MCF 10A (cell line): ENCODE measurements around the gene COL5A2. TPM values are rescaled to one million over a fixed set of nuclear protein-coding genes. Genes with fewer than 3 reads are reported as not detected.

Experiments
- BruUV-seq: library from RNA; stranded (reverse); fragments of 400-500 nt; replicated peaks from 2 replicates; lab custom pipeline; 2021; lab: Mats Ljungman, UMichigan
- CTCF ChIA-PET: fragments of 300-600 bp; sonication (Branson Sonifier 250); formaldehyde crosslinking; extraction: SDS; loops from one replicate; lab custom pipeline; 2021; ENCODE audit warnings: antibody characterized with exemption, inconsistent platforms; lab: Yijun Ruan, JAX
- POLR2A ChIA-PET: fragments of 300-600, 350-650 bp; sonication (Branson Sonifier 250); formaldehyde crosslinking; extraction: SDS; loops from one replicate; lab custom pipeline; 2020; ENCODE audit warnings: antibody characterized with exemption, inconsistent platforms; lab: Yijun Ruan, JAX
- DNase-seq: peaks from one replicate; pipeline ENCODE4 v3.0.0-alpha.2; 2018; ENCODE audit not compliant: unreplicated experiment
- H3K27ac Mint-ChIP-seq: one replicate; pipeline ENCODE4 v1.8.0; 2022; ENCODE audit warnings: mild to moderate bottlenecking, low read depth, mixed read lengths; ENCODE audit not compliant: unreplicated experiment
- H3K27me3 Mint-ChIP-seq: one replicate; pipeline ENCODE4 v1.8.0; 2022; ENCODE audit warnings: mixed read lengths; ENCODE audit not compliant: insufficient read depth, unreplicated experiment
- H3K36me3 Mint-ChIP-seq: one replicate; pipeline ENCODE4 v1.8.0; 2022; ENCODE audit warnings: mild to moderate bottlenecking, moderate library complexity, mixed read lengths; ENCODE audit not compliant: insufficient read depth, unreplicated experiment
- H3K4me1 Mint-ChIP-seq: one replicate; pipeline ENCODE4 v1.8.0; 2022; ENCODE audit warnings: mixed read lengths; ENCODE audit not compliant: insufficient read depth, unreplicated experiment
- H3K4me3 Mint-ChIP-seq: one replicate; pipeline ENCODE4 v1.8.0; 2022; ENCODE audit warnings: mild to moderate bottlenecking, moderate library complexity, mixed read lengths; ENCODE audit not compliant: unreplicated experiment
- H3K9me3 Mint-ChIP-seq: one replicate; pipeline ENCODE4 v1.8.0; 2022; ENCODE audit warnings: mixed read lengths; ENCODE audit not compliant: unreplicated experiment
- intact Hi-C: fragments of 100-400 bp; cut with micrococcal nuclease; formaldehyde crosslinking; loops from 2 replicates; pipeline ENCODE4 v1.14.1; 2022
- total RNA-seq: library from RNA; stranded (reverse); gene quantifications from 2 replicates; pipeline ENCODE4 v1.2.3, GENCODE V29; 2022
- TF ChIP-seq, protein P1 (sequence below): fragments of 200-600 bp; IDR thresholded peaks from one replicate; pipeline ENCODE4 v1.8.0; 2022; ENCODE audit warnings: antibody characterized with exemption, mild to moderate bottlenecking; ENCODE audit not compliant: unreplicated experiment

The COL5A2 gene
- total RNA-seq, 1 experiment from 2014 or later = 7.4 TPM

DNA sequence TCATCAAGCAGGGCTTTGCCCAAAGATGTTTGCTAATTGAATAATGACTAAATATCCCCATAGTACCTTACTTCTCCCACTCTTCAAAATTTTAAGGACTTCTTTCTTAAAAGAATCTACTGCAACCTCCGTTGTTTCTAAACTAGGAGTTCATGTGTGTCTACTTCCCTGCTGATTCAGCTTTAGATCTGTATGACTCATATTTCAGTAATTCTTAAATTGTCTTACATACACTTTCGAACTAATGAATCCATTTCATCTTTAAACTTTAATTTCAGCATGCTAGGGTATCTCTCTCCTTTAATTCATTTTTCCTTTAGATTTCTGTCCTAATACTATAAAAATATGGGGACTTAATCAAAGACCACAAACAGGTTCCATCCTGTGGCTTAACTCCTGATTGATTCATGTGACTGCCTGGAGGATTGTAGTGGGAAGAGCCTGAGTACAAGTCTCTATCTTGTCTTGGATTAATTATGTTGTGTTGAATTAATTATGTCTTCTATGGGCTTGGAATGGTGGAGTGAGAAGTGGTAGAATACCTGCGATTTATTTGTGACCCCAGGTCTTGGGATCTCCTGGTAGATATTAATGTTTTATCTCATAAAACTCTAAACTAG is 24.9 kb upstream of the COL5A2 start:
- Mint-ChIP-seq H3K27me3 (no peaks in the 10 kb centered on the region), H3K36me3 (peaks cover 5% of the 10 kb centered on the region), H3K27ac (peak overlapping the region; percentile 44), H3K4me1 (peaks cover 17% of the 10 kb centered on the region), H3K4me3 (peak overlapping the region; percentile 30), H3K9me3 (no peaks in the 10 kb centered on the region)
- intact Hi-C loops = no loop called here
- ChIA-PET CTCF (interaction anchor here (1.2 kb wide), 1 partner anchor 208 kb away, joined by 4 read pairs; no protein-coding TSS in a partner anchor), POLR2A (interaction anchor here (0.7 to 1.2 kb wide), 3 partner anchors 19 to 169 kb away, joined by 3 to 4 read pairs (median 3); no protein-coding TSS in a partner anchor)
- TF ChIP-seq, protein P1, sequence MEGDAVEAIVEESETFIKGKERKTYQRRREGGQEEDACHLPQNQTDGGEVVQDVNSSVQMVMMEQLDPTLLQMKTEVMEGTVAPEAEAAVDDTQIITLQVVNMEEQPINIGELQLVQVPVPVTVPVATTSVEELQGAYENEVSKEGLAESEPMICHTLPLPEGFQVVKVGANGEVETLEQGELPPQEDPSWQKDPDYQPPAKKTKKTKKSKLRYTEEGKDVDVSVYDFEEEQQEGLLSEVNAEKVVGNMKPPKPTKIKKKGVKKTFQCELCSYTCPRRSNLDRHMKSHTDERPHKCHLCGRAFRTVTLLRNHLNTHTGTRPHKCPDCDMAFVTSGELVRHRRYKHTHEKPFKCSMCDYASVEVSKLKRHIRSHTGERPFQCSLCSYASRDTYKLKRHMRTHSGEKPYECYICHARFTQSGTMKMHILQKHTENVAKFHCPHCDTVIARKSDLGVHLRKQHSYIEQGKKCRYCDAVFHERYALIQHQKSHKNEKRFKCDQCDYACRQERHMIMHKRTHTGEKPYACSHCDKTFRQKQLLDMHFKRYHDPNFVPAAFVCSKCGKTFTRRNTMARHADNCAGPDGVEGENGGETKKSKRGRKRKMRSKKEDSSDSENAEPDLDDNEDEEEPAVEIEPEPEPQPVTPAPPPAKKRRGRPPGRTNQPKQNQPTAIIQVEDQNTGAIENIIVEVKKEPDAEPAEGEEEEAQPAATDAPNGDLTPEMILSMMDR = no peak
- no TSS peak for BruUV-seq
- peak; percentile 43 for DNase-seq

DNA sequence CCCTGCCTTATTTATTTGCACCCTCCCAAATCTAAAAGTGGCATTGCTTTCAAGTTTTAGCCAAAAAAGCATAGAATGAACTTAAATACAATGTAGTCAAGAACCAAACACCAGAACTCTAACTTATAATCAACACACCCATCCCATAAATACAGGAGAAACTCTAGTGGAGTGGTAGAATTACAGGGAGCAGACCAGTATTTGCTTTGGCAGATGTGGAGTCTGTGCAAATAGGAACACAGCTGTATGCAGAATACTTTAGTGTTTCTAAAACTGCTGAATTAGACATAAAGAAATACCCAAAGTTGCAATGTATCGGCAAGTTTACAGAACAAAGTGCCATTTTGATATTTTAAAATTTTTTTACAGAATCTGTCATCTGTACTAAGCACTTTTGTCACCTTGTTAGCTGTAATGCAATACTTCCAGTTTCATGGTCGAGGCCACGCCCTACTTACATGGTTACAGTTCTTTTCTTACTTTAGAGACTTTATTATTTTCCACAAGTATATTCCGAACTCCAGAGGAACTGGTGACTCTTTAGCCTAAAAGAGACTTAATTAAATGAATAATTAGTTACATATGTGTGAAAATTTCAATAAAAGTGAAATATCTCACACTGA is 23.7 kb upstream of the COL5A2 start:
- no peaks in the 10 kb centered on the region for H3K9me3 Mint-ChIP-seq
- ChIA-PET CTCF (interaction anchor here (1.0 kb wide), 1 partner anchor 208 kb away, joined by 3 read pairs; no protein-coding TSS in a partner anchor), POLR2A (no interaction called here)
- peaks cover 15% of the 10 kb centered on the region for H3K4me1 Mint-ChIP-seq
- no peak for DNase-seq
- TF ChIP-seq, protein P1 = no peak
- no peaks in the 10 kb centered on the region for H3K27me3 Mint-ChIP-seq
- H3K4me3 Mint-ChIP-seq = no peak overlapping the region
- intact Hi-C loops = no loop called here
- no TSS peak for BruUV-seq
- peaks cover 5% of the 10 kb centered on the region for H3K36me3 Mint-ChIP-seq
- H3K27ac Mint-ChIP-seq = no peak overlapping the region

DNA sequence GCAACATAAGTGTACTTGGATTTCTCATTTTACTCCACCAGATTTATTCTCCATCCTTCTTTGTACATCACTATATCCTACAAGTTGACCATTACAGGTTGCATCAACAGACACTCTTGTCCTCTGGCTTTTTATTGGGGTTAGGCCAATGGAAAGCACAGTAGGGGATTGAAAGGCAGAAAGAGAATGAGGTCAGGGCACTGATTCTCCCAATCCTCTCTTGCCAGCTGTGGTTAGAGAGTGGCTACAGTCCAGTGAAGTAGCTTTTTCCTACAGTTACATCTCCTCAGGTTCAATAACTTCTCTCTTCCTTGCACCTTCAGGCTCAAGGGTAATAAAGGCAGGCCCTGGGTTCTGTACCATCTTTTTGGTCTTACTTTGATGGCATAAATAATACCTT is 20.2 kb upstream of the COL5A2 start:
- BruUV-seq = no TSS peak
- Mint-ChIP-seq H3K9me3 (peaks cover 6% of the 10 kb centered on the region), H3K4me3 (no peak overlapping the region), H3K27me3 (no peaks in the 10 kb centered on the region), H3K27ac (no peak overlapping the region), H3K36me3 (peaks cover 11% of the 10 kb centered on the region), H3K4me1 (peaks cover 14% of the 10 kb centered on the region)
- no peak for DNase-seq
- TF ChIP-seq, protein P1 = no peak
- ChIA-PET POLR2A (interaction anchor here (1.0 to 1.2 kb wide), 2 partner anchors 10 to 88 kb away, joined by 5 to 6 read pairs; no protein-coding TSS in a partner anchor), CTCF (interaction anchor here (1.2 kb wide), 1 partner anchor 9 kb away, joined by 4 read pairs; no protein-coding TSS in a partner anchor)
- intact Hi-C loops = no loop called here

DNA sequence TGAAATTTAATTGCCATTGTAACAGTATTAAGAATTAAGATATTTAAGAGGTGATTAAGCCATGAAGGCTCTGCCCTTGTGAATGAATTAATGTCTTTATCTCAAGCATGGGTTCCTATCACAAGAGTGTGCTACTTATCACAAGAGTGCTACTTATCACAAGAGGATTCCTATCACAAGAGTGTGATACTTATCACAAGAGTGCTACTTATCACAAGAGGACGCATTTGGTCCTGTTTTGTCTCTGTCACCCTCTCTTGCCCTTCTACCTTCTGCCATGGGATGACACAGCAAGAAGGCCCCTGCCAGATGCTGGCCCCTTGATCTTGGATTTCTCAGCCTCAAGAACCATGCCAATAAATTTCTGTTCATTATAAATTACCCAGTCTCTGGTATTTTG is 13.2 kb upstream of the COL5A2 start:
- TF ChIP-seq, protein P1 = no peak
- POLR2A ChIA-PET = no interaction called here
- H3K4me3 Mint-ChIP-seq = no peak overlapping the region
- H3K36me3 Mint-ChIP-seq = peaks cover 3% of the 10 kb centered on the region
- BruUV-seq = no TSS peak
- CTCF ChIA-PET = no interaction called here
- no peak overlapping the region for H3K27ac Mint-ChIP-seq
- intact Hi-C loops = no loop called here
- H3K9me3 Mint-ChIP-seq = peaks cover 6% of the 10 kb centered on the region
- DNase-seq = no peak
- H3K4me1 Mint-ChIP-seq = peaks cover 11% of the 10 kb centered on the region
- no peaks in the 10 kb centered on the region for H3K27me3 Mint-ChIP-seq
